ENCODE data around the gene UVRAG. TPM values are rescaled to one million over a fixed set of nuclear protein-coding genes. Genes with fewer than 3 reads are reported as not detected.

The UVRAG gene
- total RNA-seq, 1 donor from 2014 or later, result 20.7 TPM

- peaks cover 8% of the 10 kb centered on the region for H3K4me1 Mint-ChIP-seq (ENCODE audit: unreplicated experiment)
- no peak overlapping the region for H3K27ac Mint-ChIP-seq
- H3K9me3 Mint-ChIP-seq, result no peaks in the 10 kb centered on the region
- TF ChIP-seq, protein P1, sequence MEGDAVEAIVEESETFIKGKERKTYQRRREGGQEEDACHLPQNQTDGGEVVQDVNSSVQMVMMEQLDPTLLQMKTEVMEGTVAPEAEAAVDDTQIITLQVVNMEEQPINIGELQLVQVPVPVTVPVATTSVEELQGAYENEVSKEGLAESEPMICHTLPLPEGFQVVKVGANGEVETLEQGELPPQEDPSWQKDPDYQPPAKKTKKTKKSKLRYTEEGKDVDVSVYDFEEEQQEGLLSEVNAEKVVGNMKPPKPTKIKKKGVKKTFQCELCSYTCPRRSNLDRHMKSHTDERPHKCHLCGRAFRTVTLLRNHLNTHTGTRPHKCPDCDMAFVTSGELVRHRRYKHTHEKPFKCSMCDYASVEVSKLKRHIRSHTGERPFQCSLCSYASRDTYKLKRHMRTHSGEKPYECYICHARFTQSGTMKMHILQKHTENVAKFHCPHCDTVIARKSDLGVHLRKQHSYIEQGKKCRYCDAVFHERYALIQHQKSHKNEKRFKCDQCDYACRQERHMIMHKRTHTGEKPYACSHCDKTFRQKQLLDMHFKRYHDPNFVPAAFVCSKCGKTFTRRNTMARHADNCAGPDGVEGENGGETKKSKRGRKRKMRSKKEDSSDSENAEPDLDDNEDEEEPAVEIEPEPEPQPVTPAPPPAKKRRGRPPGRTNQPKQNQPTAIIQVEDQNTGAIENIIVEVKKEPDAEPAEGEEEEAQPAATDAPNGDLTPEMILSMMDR (conservative IDR thresholded peaks at IDR 0.05), result no peak
- no peaks in the 10 kb centered on the region for H3K27me3 Mint-ChIP-seq
- no peak for DNase-seq (ENCODE audit: extremely low spot score, unreplicated experiment)
- H3K4me3 Mint-ChIP-seq, result no peak overlapping the region
- no peaks in the 10 kb centered on the region for H3K36me3 Mint-ChIP-seq
Measured at GRCh38 chr11:75789521-75789920, 25.5 kb upstream of the UVRAG start.

- Mint-ChIP-seq H3K4me1 (ENCODE audit: unreplicated experiment) (peaks cover 7% of the 10 kb centered on the region), H3K27me3 (no peaks in the 10 kb centered on the region), H3K36me3 (no peaks in the 10 kb centered on the region), H3K27ac (no peak overlapping the region), H3K4me3 (no peak overlapping the region), H3K9me3 (no peaks in the 10 kb centered on the region)
- TF ChIP-seq, protein P1 (conservative IDR thresholded peaks at IDR 0.05), result no peak
- DNase-seq (ENCODE audit: extremely low spot score, unreplicated experiment), result no peak
Measured at GRCh38 chr11:75790986-75791385, 24.0 kb upstream of the UVRAG start.

DNA sequence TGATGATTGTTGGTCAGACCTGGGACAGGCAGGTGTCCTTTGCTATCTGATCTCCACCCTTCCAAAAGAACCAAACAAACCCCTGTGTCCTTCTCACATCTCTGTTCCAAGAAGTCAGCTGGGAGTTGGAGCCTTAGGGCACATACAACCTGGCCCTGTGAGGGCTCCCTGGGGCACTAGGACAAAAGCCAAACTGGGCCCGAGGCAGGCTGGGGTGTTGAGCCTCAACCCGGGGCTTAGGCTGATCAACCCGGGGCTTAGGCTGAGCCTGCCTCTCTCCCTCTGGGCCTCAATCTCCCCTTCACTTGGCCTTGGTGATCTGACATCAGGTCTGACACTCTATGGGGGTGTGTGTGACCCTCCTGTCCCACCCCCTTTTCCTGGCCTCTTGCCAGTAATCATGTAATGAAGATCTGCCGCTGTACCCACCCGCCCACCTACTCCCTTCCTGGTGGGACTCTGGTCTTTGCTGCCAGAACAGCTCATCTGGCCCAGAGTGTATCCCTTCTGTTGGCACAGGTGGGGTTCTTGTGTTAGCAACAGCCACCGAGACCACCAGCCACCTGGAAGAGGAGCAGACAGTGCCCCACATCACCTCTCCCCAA lies 22.8 kb upstream of the UVRAG start:
- Mint-ChIP-seq H3K27ac (no peak overlapping the region), H3K9me3 (no peaks in the 10 kb centered on the region), H3K4me3 (no peak overlapping the region), H3K27me3 (no peaks in the 10 kb centered on the region), H3K4me1 (ENCODE audit: unreplicated experiment) (peaks cover 3% of the 10 kb centered on the region), H3K36me3 (no peaks in the 10 kb centered on the region)
- no peak for DNase-seq (ENCODE audit: extremely low spot score, unreplicated experiment)
- TF ChIP-seq, protein P1 (conservative IDR thresholded peaks at IDR 0.05), result no peak

- Mint-ChIP-seq H3K4me3 (no peak overlapping the region), H3K4me1 (ENCODE audit: unreplicated experiment) (peaks cover 5% of the 10 kb centered on the region), H3K27ac (no peak overlapping the region), H3K9me3 (no peaks in the 10 kb centered on the region), H3K27me3 (no peaks in the 10 kb centered on the region), H3K36me3 (no peaks in the 10 kb centered on the region)
- DNase-seq (ENCODE audit: extremely low spot score, unreplicated experiment), result no peak
- TF ChIP-seq, protein P1 (conservative IDR thresholded peaks at IDR 0.05), result no peak
Measured at GRCh38 chr11:75792997-75793800, 21.8 kb upstream of the UVRAG start.

DNA sequence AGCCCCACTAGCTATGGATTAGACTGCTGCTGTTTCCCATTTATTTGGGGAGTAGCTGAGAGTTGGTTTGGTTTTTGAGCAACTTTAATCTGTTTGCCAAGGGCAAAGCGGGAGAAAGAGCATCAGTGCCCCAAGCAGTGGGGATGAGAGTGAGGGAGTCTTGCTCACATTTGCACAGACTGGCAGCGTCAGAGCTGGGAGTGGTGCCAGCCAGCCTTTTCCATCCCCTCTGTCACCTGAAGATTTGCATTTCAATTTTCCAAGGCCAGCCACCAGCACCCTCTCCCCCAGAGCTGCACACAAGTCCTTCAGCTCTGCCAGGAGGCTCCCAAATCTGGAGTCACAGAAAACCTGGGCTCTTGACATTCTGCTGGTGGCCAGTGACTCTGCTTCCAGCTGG lies 21.0 kb upstream of the UVRAG start:
- peaks cover 5% of the 10 kb centered on the region for H3K4me1 Mint-ChIP-seq (ENCODE audit: unreplicated experiment)
- no peaks in the 10 kb centered on the region for H3K9me3 Mint-ChIP-seq
- no peaks in the 10 kb centered on the region for H3K36me3 Mint-ChIP-seq
- no peak overlapping the region for H3K27ac Mint-ChIP-seq
- no peak for DNase-seq (ENCODE audit: extremely low spot score, unreplicated experiment)
- H3K4me3 Mint-ChIP-seq, result no peak overlapping the region
- TF ChIP-seq, protein P1 (conservative IDR thresholded peaks at IDR 0.05), result no peak
- H3K27me3 Mint-ChIP-seq, result no peaks in the 10 kb centered on the region
